ENCODE results near the gene CCDC124. TPM values are rescaled to one million over a fixed set of nuclear protein-coding genes. Genes with fewer than 3 reads are reported as not detected.
"Not testable (repeated sequence)": the region's sequence is repeated elsewhere in the genome, so short reads cannot be mapped to it uniquely, and the experiment has no call there.

Gene CCDC124
- total and polyA plus RNA-seq, 2 donors (not counting 1 experiment from before 2014, with no cell fraction given): 37.2 to 44.3 TPM

DNA sequence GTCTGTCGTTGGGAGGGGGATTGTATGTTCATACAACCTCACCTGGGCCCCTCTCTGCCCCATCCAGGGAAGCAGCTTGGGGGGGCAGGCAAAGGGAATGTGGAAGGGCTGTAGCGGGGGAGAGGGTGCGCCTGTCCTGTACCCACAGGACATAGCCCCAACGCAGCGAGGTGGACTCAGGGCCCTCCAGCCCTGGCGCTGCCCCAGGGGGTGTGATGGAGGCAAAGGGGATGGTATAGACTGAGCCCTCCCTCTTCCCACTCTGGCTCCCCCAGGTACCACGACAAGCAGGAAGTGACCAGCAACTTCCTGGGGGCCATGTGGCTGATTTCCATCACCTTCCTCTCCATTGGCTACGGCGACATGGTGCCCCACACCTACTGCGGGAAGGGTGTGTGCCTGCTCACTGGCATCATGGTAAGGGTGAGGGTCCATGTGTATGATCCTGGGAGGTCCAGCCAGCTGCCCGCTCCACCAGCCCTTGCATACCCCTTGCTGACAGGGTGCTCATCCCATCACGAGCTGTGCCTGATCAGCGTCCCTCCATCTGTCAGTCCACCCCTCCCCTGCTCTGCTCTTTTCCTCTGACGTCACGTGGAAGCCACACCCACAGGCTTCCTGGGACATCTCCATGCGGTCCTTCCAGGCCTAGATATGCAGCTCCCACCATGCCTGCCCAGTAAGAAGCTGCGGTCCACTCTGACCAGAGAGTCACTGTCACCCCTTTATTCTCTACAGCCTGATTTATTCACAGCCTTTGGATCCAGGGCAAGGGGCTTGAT, 52.4 kb downstream of the CCDC124 start:
- no peak overlapping the region for H2AFZ ChIP-seq (ENCODE audit: low read length)
- H3K4me2 ChIP-seq (ENCODE audit: extremely low read depth, insufficient read depth, low read length): no peak overlapping the region
- H3K9ac ChIP-seq (ENCODE audit: insufficient read depth, low read length): no peak overlapping the region
- H3K79me2 ChIP-seq (ENCODE audit: control insufficient read depth, insufficient read depth, low read length): no peaks in the 10 kb centered on the region
- H4K20me1 ChIP-seq (ENCODE audit: control insufficient read depth, extremely low read depth, insufficient read depth, low read length): no peaks in the 10 kb centered on the region
- no peaks in the 10 kb centered on the region for H3K36me3 ChIP-seq (ENCODE audit: control insufficient read depth, insufficient read depth, low read length)
- H3K4me1 ChIP-seq (ENCODE audit: control insufficient read depth, extremely low read depth, insufficient read depth, low read length): no peaks in the 10 kb centered on the region
- no peak for TF ChIP-seq EZH2 (IDR thresholded peaks at IDR 0.05; ENCODE audit: low read length, missing control alignments)
- no peaks in the 10 kb centered on the region for H3K27me3 ChIP-seq (ENCODE audit: control insufficient read depth, insufficient read depth, low read length)
- H3K27ac ChIP-seq (ENCODE audit: insufficient read depth, low read length): no peak overlapping the region
- DNase-seq (ENCODE audit: low read depth in 2 of 2): no peak
- H3K9me3 ChIP-seq (ENCODE audit: control insufficient read depth, insufficient read depth, low read depth, low read length): no peaks in the 10 kb centered on the region
- H3K4me3 ChIP-seq (replicated peaks in 1 of 4; ENCODE audit: control extremely low read depth in 1 of 4, insufficient read depth in 1 of 4, low read depth in 3 of 4, low read length in 4 of 4): no peak overlapping the region

DNA sequence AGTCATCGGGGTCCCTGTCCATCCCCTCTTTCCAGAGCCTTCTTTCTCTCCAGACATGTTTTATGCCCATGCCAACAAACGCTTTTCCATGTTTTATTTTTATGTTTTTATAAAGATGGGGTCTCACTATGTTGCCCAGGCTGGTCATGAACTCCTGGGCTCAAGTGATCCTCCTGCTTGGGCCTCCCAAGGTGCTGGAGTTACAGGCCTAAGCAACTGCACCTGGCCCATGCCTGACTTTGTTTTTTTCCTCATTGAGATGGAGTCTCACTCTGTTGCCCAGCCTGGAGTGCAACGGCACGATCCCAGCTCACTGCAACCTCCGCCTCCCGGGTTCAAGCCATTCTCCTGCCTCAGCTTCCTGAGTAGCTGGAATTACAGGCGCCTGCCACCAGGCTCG, 53.8 kb downstream of the CCDC124 start:
- H2AFZ ChIP-seq (ENCODE audit: low read length); H3K36me3 ChIP-seq (ENCODE audit: control insufficient read depth, insufficient read depth, low read length); H3K4me1 ChIP-seq (ENCODE audit: control insufficient read depth, extremely low read depth, insufficient read depth, low read length); H3K9ac ChIP-seq (ENCODE audit: insufficient read depth, low read length); H3K9me3 ChIP-seq (ENCODE audit: control insufficient read depth, insufficient read depth, low read depth, low read length); H3K27me3 ChIP-seq (ENCODE audit: control insufficient read depth, insufficient read depth, low read length); DNase-seq (ENCODE audit: low read depth in 2 of 2); H3K27ac ChIP-seq (ENCODE audit: insufficient read depth, low read length); H3K79me2 ChIP-seq (ENCODE audit: control insufficient read depth, insufficient read depth, low read length); H3K4me3 ChIP-seq (replicated peaks in 1 of 4; ENCODE audit: control extremely low read depth in 1 of 4, insufficient read depth in 1 of 4, low read depth in 3 of 4, low read length in 4 of 4); H4K20me1 ChIP-seq (ENCODE audit: control insufficient read depth, extremely low read depth, insufficient read depth, low read length); H3K4me2 ChIP-seq (ENCODE audit: extremely low read depth, insufficient read depth, low read length): not testable (repeated sequence)

GRCh38 chr19:17988161-17988560, 55.3 kb downstream of the CCDC124 start:
- H3K27me3 ChIP-seq (ENCODE audit: control insufficient read depth, insufficient read depth, low read length): no peaks in the 10 kb centered on the region
- no peak overlapping the region for H3K9ac ChIP-seq (ENCODE audit: insufficient read depth, low read length)
- H3K9me3 ChIP-seq (ENCODE audit: control insufficient read depth, insufficient read depth, low read depth, low read length): no peaks in the 10 kb centered on the region
- H3K36me3 ChIP-seq (ENCODE audit: control insufficient read depth, insufficient read depth, low read length): no peaks in the 10 kb centered on the region
- H3K4me1 ChIP-seq (ENCODE audit: control insufficient read depth, extremely low read depth, insufficient read depth, low read length): no peaks in the 10 kb centered on the region
- H3K4me3 ChIP-seq (replicated peaks in 1 of 4; ENCODE audit: control extremely low read depth in 1 of 4, insufficient read depth in 1 of 4, low read depth in 3 of 4, low read length in 4 of 4): no peak overlapping the region
- H2AFZ ChIP-seq (ENCODE audit: low read length): no peak overlapping the region
- TF ChIP-seq EZH2 (IDR thresholded peaks at IDR 0.05; ENCODE audit: low read length, missing control alignments): no peak
- no peak overlapping the region for H3K27ac ChIP-seq (ENCODE audit: insufficient read depth, low read length)
- no peak overlapping the region for H3K4me2 ChIP-seq (ENCODE audit: extremely low read depth, insufficient read depth, low read length)
- H3K79me2 ChIP-seq (ENCODE audit: control insufficient read depth, insufficient read depth, low read length): no peaks in the 10 kb centered on the region
- no peaks in the 10 kb centered on the region for H4K20me1 ChIP-seq (ENCODE audit: control insufficient read depth, extremely low read depth, insufficient read depth, low read length)
- DNase-seq (ENCODE audit: low read depth in 2 of 2): no peak

DNA sequence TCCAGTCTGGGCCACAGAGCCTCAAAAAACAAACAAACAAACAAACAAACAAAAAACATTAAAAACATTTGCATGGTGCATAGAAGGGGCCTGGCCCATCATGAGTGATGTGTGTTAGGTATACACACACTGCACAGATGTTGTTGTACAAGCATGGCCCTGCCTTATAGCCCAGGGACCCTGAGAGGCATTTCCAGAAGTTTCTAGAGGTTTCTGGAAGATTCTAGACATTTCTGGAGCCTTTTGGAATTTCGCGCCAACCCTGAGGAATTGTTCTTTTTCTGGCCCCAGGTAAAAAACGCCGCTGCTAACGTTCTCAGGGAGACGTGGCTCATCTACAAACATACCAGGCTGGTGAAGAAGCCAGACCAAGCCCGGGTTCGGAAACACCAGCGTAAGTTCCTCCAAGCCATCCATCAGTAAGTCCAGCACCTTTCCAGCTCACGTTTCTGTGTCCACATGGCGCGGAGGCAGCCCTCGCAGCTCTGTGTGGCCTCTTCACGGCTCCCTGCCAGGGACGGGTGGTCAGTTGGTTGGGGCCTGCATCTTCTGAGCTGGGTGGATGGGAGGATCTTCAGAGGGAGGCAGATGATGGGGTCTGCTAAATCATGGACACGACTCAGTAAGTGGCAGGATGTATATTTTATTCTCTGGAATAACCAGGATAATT, 56.7 kb downstream of the CCDC124 start:
- no peaks in the 10 kb centered on the region for H3K4me1 ChIP-seq (ENCODE audit: control insufficient read depth, extremely low read depth, insufficient read depth, low read length)
- TF ChIP-seq CTCF (conservative IDR thresholded peaks at IDR 0.05 in 1 of 2, IDR thresholded peaks at IDR 0.05 in 1 of 2; ENCODE audit: low read depth in 1 of 2, low read length in 2 of 2) (no peak), EZH2 (IDR thresholded peaks at IDR 0.05; ENCODE audit: low read length, missing control alignments) (no peak)
- no peak overlapping the region for H3K4me3 ChIP-seq (replicated peaks in 1 of 4; ENCODE audit: control extremely low read depth in 1 of 4, insufficient read depth in 1 of 4, low read depth in 3 of 4, low read length in 4 of 4)
- no peaks in the 10 kb centered on the region for H4K20me1 ChIP-seq (ENCODE audit: control insufficient read depth, extremely low read depth, insufficient read depth, low read length)
- no peak for DNase-seq (ENCODE audit: low read depth in 2 of 2)
- no peak overlapping the region for H2AFZ ChIP-seq (ENCODE audit: low read length)
- no peak overlapping the region for H3K4me2 ChIP-seq (ENCODE audit: extremely low read depth, insufficient read depth, low read length)
- no peak overlapping the region for H3K27ac ChIP-seq (ENCODE audit: insufficient read depth, low read length)
- H3K79me2 ChIP-seq (ENCODE audit: control insufficient read depth, insufficient read depth, low read length): no peaks in the 10 kb centered on the region
- no peaks in the 10 kb centered on the region for H3K27me3 ChIP-seq (ENCODE audit: control insufficient read depth, insufficient read depth, low read length)
- H3K9me3 ChIP-seq (ENCODE audit: control insufficient read depth, insufficient read depth, low read depth, low read length): no peaks in the 10 kb centered on the region
- no peak overlapping the region for H3K9ac ChIP-seq (ENCODE audit: insufficient read depth, low read length)
- no peaks in the 10 kb centered on the region for H3K36me3 ChIP-seq (ENCODE audit: control insufficient read depth, insufficient read depth, low read length)

Data from fibroblast of lung (primary cell).